GM19397 (cell line): ENCODE results near the gene DYTN.

ENCODE experiments used
- ATAC-seq: cut with Tn5 transposase; IDR thresholded peaks from one replicate; pipeline ENCODE4 v1.9.1; 2021; ENCODE audit warnings: mild to moderate bottlenecking, moderate library complexity; ENCODE audit not compliant: unreplicated experiment

DYTN gene

DNA sequence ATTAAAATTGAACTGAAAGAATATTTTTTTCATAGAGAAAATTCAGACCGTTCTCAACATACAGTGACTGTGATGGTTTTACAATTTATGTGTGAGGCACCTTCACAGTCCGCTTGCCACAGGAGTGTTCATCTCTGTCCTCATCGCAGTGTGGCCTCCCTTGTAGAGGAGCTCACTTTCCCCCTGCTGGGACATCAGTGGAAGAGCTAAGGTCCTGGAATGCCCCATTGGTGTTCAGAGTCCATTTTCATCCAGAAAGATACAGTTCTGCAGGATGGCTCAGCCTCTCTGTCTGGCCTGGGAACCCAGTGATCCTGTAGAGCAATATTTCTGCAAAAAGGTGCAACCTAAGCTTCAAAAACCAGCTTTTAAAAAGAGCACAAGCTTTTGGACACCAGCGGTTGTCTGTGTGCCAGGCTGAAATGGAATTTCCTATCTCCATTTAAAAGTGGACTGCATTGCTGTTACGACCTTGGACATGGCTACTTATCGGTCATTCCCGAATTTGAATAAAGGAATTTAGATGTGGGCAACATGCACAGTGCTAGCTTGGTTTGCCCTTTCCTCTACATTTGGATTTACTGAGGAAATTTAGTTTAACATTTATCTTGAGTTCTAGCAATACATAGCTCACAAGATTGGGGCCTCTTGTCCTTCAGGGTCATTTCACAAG is 102.6 kb downstream of the DYTN start:
- no peak for ATAC-seq

DNA sequence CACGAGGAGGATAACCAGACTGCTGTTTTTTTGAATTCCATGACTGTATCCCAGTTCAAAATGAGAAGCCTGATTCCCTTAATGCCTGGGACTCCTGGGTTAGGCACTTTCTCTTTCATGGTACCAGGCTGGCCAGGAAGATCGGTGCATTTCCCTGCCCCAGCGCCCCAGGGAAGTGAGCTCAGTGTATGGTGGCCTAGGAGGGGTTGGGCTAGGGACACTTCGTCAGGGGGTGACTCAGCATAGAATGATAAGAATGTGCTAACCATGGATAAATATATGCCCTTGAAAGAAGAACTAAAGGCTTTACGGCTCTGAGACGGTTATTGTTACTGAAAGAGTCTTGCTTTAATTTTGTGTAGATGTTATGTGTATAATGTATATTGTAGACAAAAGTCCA is 103.4 kb downstream of the DYTN start:
- no peak for ATAC-seq

DNA sequence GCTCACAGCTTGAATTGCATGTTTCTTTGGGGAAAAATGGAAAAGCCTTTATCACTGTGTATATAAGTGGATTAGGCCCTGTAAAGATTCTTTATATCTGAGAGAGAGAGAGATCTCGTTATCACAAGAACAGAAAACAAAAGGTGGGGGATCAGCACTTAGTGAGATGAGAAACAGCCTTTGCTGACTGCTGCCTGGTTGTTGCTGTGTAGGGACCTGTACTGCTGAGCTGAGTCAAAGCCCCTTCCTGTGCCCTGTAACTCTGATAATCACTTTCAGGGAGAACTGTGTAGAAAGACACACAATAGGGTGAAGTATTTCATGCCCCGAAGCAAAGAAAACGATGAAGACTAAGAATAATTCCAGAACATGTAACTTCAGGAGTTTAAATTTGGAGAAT is 106.5 kb downstream of the DYTN start:
- ATAC-seq, result no peak

DNA sequence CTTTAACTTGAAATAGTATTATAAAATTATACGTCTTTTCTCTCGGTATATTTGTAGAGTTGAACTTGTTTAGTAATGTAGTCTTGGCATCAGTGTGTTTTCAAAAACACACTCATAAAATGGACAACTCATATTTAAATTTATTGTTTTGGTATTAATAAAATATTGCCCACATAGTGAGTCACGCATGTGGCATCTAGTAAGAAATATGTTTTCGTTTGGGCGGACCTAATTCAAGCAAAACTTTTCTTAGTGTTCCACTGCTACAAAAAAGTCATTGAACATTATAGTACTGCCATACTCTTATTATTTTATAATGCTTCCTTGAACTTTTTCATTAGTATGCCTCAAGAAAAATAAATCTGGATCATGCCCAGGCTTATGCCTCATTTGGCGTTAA is 107.0 kb downstream of the DYTN start:
- no peak for ATAC-seq

DNA sequence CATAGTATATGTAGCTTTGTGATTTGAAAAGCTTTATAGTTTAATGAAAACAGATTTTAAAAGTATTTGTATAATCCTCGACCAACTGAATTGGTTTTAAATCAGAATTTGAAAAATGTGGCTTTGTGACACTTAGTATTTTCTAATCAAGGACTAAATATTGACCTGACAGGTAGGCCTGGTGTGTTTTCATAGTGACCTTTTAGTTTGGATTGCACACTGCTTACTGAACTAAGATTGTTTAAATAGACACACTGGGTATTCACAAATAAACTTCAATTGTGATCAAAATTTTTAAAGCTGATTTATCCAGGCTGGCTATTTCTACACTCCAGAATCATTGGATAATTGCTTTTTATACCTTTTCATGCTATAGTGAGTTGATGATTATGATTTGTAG is 107.7 kb downstream of the DYTN start:
- ATAC-seq, result no peak

DNA sequence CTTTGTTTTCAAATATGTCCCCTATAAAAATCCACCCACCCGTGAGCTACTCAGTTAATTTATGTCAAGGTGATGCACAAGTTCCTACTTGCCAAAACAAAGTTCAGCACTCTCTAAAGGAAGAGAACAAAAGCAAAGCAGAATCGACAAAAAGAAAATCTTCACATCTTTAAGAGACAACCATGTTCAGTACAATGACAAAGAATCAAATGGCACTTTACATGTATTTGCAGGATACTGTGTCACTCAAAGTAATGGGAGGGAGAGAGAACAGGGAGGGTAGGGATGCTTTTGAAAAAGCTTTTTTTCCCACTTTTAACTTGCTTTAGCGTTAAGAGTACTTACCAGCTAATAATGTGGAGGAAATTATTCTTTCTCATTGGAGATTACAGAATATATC is 115.0 kb downstream of the DYTN start:
- ATAC-seq, result no peak
